Stimulated activated naive CD4-positive, alpha-beta T cell treated with Interleukin-2 at 50 U/mL for 16 hours (primary cell): ENCODE measurements around the gene MAPRE3.

Experiments
- DNase-seq: peaks from one replicate; lab custom pipeline; 2025; lab: John Stamatoyannopoulos, UW

The MAPRE3 gene

GRCh38 chr2:26983746-26984145 lies 13.3 kb downstream of the MAPRE3 start:
- DNase-seq, result no peak

- no peak for DNase-seq
Observed at GRCh38 chr2:26985807-26986206, 15.4 kb downstream of the MAPRE3 start.

DNA sequence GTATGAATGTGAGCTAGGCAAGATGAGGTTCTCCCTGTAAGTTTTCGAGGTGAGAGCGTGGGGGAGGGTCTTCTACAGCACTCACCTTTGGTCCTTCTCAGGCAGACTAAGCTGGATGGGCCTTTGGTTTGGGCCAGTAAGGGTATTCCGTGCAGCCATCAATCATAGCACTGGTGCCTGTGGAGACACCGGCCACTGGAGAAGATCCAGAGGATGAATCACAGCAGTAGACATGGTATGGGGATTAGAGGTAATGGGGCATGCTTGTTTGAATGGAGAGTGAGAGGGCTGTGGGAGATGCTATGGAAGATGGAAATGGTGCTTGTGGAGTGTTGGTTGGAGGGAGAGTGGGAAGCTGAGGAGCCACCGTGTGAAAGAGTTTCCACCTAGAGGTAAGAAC lies 16.1 kb downstream of the MAPRE3 start:
- DNase-seq, result no peak

DNA sequence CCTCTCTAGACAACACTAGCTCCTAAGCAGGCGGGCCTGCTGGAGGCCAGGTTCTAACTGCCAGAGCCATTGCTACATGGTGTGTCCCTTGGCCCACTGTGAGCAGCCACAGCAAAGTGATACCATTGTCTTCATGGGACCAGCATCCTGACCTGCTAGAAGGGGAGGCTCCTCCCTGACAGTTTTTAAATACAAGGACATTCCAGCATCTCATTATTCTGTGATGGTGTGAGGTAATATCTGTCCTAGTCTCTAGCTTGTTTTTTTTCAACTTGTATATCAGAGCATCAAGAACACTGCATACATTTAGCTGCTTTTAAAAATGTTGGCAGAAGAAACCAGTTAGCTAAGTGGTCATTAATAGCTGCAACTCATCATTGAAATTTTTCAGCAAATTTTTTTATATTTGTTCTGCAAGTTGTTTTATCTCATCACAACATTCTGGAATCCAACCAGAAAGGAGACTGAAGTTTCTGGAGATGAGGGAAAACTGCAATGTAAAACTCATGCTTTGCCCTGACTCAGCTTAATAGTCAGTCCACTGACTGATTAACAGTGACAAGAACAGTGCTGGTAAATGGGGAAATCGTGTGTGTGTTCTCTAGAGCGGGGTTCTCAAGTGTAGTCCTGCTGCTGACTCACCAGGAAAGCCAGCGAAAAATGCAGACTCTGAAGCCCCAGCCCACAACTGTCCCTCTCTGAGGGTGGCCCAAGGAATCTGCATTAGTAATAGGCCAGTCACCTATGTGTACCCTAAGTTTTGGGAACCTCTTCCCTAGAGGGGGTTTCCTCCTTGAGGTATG lies 17.8 kb downstream of the MAPRE3 start:
- no peak for DNase-seq

- DNase-seq, result no peak
Observed at GRCh38 chr2:26989156-26989555, 18.7 kb downstream of the MAPRE3 start.

GRCh38 chr2:26991717-26992116 lies 21.3 kb downstream of the MAPRE3 start:
- no peak for DNase-seq

DNA sequence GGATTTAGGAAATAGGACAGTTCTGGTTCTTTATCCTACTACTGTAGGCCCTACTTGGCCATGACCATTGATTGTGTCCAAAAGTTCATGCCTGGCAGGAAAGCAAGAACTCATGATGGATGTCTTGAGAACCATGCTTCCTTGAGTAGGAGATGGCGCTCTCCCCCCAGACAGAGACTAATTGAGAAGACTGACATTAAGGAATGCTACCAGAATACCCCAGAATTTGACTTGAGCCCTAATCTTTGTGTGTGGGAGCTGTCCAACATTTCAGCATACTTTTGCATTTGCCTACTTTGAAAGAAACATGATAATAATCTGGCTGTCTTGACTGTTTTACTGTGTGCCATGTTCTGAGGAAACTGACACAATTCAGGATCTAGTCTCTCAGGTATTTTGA lies 23.3 kb downstream of the MAPRE3 start:
- no peak for DNase-seq

GRCh38 chr2:26994983-26995382 lies 24.5 kb downstream of the MAPRE3 start:
- no peak for DNase-seq

DNA sequence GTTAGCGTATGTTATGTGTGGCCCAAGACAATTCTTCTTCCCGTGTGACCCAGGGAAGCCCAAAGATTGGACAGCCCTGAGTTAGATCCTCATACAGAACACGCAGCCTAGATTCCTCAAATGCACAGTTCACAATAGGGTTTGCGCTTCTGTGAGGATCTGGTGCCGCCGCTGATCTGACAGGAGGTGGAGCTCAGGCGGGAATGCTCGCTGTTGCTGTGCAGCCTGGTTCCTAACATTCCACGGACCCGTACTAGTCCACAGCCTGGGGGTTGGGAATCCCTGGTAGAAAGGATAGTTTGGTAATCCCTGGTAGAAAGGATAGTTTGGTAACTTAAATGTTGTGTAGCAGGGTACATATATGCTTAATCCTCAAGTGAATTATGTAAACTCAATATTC lies 27.0 kb downstream of the MAPRE3 start:
- no peak for DNase-seq

DNA sequence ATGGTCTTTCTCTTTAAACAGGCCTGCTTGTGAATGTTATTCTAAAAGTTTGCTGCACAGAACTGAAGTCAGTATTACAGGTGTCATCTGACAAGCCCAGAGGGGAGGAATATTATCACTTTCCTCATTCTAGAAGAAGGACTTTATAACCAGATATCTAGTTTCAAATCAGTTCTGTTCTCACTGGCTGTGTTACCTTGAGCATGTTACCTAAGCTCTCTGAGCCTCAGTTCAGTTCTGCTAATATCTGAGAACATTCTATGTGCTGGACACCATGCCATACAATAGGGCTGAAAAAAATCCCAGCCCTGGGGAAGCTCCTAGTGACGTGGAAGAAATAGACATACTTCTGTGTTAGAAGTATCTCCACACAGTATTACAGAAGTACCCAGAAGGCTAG lies 27.9 kb downstream of the MAPRE3 start:
- no peak for DNase-seq

GRCh38 chr2:27000228-27000627 lies 29.8 kb downstream of the MAPRE3 start:
- no peak for DNase-seq

DNA sequence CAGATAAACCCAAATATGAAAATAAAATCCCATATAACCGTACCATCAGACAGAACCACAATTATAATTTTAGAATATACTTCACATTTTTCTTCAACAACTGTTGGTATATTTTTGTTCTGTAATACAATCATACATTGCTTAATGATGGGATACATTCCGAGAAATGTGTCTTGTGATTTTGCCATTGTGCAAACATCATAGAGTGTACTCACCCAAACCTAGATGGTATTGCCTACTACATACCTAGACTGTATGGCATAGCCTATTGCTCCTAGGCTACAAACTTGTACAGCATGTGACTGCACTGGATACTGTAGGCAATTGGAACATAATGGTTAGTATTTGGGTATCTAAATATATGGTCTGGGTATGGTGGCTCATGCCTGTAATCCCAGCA lies 30.6 kb downstream of the MAPRE3 start:
- no peak for DNase-seq

DNA sequence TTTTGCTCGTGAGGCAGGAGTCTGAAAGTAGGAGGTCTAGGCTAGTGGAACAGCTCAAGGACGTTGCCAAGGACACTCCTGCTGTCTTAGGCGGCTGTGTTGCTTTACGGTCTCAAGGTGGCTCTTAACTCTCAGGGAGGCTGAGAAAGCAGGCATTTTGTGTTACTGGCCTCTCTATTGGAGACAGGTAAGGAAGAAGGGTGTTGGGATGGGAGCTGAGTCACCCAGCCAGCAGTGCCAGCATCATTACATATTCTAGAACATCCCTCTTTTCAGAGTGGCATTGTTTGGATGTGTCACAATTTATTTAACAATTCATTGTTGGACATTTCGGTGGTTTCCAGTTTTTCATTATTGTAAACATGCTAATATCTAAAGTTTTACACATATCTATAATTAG lies 31.5 kb downstream of the MAPRE3 start:
- DNase-seq, result no peak

DNA sequence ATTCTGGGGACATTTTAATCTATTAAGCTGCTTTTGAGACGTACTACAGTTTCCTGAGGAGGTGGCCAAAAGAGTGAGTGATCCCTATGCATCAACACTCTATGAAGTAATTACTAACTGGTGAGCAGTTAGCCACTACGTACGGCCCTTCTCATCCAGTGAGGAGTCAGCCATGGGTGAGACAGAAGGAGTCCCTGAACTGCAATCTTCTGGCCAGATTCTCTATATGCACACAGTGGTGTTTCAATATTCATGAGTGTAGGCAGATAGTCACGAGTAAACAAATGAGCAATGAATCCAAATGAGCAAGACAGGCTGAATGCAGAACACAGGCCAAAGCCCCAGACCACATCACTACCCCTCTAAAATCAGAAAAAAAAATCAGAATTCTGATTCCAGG lies 32.6 kb downstream of the MAPRE3 start:
- DNase-seq, result no peak

DNA sequence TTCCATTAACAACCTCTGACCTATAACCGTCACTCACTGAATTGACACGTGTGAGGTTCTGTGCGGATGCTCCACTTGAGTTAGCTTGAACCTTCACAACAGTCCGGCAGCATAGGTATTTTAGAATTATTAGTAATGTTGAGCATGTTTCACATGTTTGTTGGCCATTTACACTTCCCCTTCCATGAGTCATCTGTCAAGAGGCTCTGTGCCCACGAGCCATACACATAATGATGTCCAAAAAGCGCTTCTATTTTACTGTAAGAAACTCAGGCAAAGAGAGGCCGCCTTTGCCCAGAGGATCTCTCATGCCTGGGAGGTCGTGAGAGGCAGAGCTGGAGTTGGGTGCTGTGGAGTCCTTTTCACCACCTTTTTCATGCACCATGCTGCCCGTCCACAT lies 33.4 kb downstream of the MAPRE3 start:
- no peak for DNase-seq

GRCh38 chr2:27006602-27007415 lies 36.4 kb downstream of the MAPRE3 start:
- DNase-seq, result no peak

GRCh38 chr2:27007416-27008374 lies 37.3 kb downstream of the MAPRE3 start:
- no peak for DNase-seq

DNA sequence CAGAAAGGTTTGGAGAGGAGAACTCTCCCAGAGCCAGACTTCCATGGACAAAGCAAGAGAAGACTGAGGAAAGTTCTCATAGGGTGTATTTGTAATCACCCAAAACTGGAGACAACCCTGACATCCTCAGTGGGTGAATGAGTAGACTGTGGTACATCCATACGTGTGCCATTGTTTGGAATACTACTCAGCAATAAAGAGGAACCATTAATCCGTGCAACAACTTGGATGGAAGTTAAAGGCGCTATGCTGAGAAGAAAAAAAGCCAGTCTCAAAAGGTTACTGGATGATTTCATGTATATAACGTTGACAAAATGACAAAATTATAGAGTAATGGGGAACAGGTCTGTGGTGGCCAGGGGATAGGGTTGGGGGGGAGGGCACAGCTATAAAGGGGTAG lies 38.2 kb downstream of the MAPRE3 start:
- DNase-seq, result no peak

- no peak for DNase-seq
Observed at GRCh38 chr2:27009083-27009482, 38.6 kb downstream of the MAPRE3 start.

- DNase-seq, result no peak
Observed at GRCh38 chr2:27009716-27010115, 39.3 kb downstream of the MAPRE3 start.

DNA sequence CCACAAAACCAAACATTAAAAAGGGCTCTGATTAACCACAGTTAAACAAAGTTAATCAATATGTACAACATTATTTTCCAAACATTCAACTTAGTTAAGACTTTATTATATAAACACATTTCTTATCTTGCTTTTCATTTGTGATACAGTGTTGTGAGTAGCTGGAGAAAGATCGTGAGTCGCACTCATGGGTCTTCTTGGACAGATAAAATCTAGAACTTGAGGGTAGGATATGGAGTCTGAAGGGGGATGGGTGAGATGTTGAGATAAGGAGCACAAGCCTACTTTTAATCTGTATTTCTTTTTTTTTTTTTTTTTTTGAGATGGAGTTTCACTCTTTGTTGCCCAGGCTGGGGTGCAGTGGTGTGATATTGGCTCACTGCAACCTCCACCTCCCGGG lies 39.7 kb downstream of the MAPRE3 start:
- DNase-seq, result no peak

DNA sequence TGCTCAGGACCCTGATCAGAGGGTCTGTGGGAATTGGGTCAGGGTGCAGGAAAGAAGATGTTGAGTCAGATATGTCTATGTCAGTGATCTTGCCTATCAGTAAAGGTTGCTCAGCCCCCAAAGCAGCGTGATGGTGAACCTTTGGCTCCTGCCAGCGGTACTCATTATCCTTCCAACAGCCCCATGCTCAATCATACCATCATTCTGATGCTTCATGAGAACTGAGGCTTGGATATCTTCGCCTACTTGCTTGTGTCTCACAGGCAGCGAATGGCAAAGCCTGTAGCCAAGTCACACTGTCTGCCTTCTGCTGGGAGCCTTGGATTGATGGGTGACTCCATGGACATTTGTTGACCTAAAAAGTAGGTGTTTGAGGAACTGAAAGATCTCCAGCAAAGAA lies 43.3 kb downstream of the MAPRE3 start:
- no peak for DNase-seq
